GM19372 (cell line): ENCODE measurements around the gene TDP1.
"Not testable (repeated sequence)": the region's sequence is repeated elsewhere in the genome, so short reads cannot be mapped to it uniquely, and the experiment has no call there.

Experiments
- ATAC-seq: cut with Tn5 transposase; IDR thresholded peaks from one replicate; pipeline ENCODE4 v1.9.1; 2021; ENCODE audit warnings: mild to moderate bottlenecking, low read depth, moderate library complexity; ENCODE audit not compliant: unreplicated experiment

Gene TDP1

DNA sequence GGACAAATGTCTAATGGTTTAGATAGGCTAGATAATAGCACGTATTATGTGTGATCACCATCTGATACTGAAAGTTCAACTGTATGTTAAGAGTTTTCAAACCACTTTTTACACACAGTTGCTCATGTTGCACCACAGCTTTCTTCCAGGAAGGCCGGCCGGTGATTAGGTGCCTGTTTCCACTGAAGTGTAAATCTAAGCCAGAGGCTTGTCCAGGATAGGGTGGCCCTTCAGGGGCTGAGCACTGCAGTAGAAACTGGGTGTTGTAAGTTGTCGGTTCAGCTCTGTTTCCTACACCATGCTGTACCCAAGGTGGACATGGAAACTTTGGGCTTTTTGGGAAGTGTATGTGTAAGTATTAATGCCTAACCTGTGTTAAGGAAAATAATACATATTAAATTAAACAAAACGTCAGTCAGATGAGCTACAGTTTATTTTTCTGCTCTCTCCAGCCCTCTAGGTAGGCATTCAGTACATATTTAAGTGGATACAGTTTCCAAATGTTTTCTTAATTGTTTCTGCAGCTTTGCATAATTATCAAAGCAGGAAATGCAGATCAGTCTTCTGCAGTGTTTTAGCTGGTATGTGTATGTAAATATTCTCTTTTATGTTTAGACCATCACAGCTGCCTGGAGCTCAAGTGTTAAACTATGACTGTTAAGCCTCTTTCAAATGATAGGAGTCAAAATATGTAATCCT lies 30.9 kb downstream of the TDP1 start:
- ATAC-seq: no peak

DNA sequence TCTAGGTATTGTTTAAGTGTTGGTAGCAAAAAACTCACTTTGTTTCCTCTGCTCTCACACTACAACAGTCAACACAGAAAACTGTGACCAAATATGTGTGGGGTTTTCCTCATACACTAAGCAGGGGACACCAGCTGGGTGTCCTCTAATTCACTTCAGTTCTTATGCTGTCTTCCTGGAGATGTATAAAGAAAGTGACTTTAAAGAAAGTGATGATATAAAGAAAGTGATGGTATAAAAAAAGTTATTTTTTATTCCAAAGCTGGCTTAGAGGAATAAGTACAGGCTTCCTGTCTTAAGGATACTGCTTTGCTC lies 31.4 kb downstream of the TDP1 start:
- ATAC-seq: no peak

DNA sequence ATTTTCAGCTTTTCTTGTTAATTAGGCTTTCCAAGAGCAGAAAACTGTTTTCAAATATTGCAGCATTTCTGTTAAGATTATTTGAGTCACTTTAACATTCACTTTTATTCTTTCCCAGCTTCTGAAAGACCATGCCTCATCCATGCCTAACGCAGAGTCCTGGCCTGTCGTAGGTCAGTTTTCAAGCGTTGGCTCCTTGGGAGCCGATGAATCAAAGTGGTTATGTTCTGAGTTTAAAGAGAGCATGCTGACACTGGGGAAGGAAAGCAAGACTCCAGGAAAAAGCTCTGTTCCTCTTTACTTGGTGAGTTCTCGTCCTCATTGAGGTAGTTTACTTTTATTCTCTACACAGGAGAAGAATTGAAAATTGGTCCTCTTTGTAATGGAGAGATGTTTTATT lies 33.1 kb downstream of the TDP1 start:
- ATAC-seq: no peak

DNA sequence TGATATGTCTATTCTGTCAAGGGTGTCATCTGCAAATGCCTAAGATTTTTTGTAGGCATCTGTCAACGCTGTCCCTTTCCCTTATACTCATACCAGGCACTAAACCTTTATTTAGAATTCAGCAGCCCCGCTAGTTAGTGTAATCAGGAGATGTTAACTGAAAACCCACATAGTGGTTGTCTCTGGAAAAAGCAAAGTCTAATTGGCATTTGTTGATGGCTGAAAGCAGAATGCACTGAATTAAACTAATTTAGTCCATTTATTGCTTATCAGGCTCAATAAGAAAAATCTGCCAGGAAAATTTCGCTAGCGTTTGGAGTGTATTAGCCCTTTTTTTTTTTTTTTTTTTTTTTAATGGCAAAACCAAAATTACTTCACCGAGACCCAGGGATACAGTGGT lies 34.5 kb downstream of the TDP1 start:
- no peak for ATAC-seq

DNA sequence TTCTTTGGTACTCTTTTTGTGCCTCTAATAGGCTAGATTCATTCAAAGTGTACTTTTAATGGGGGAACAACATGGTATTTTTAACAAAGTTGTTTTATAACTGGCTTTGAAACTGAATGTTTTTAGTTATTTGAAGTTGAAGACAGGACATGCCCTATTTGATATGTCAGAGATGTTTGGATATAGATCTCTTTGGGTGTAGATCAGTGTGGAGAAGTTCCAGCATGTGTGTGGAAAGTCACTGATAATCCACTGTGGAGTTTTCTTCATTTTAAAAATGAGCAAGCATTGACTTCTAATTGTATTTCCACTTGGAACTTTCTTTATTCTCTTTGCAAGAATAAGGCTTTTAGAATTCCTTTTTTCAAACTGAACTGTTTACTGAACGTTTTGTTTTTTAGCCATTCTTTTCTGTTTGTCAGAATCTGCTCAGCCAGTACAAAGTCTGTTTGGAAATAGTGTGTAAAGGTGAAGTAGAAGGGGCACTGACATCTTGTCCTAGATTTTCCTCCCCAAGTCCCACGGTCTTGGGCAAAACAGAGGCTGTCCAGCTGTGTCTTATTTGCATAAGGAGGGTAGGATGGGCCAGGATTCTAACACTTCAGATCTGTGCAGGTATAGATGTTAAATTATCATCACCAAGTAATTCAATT lies 35.0 kb downstream of the TDP1 start:
- no peak for ATAC-seq

- no peak for ATAC-seq
Observed at GRCh38 chr14:89992273-89992672, 36.5 kb downstream of the TDP1 start.

DNA sequence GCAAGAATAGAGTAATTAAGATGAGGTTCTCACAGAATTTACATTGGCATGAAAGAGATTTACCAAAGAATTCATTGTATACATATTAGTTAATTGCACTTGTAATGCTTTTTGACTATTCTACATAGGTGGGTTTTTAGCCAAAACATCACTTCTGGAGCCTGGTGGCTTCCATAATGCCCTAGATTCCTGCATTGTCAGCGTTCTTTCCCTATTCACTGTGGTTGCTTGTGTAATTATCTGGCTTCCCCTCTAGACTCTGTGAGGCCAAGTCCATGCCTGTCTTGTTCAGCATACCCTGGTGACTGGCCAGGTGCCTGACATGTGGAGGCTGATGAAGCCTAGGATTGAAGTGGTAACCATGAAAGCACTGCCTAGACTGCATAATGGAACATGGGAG lies 41.2 kb downstream of the TDP1 start:
- ATAC-seq: no peak

DNA sequence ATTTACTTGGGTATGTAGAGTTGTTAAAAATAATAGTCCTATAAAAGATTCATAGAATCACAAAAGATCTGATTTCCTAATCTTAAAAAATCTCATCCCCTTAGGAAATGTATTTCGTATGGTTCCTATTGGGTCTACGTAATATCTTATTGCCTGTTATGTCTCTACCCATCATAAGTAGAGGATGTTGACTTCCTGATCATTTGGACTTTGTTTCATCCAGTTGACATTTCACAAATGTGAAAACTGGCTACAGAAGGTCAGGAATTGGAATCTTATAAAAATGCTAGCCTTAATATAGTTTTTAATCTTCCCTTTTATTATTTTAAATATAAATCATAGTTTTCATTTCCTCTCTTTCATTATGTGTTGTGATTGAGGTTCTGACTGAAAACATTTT lies 45.2 kb downstream of the TDP1 start:
- ATAC-seq: no peak

DNA sequence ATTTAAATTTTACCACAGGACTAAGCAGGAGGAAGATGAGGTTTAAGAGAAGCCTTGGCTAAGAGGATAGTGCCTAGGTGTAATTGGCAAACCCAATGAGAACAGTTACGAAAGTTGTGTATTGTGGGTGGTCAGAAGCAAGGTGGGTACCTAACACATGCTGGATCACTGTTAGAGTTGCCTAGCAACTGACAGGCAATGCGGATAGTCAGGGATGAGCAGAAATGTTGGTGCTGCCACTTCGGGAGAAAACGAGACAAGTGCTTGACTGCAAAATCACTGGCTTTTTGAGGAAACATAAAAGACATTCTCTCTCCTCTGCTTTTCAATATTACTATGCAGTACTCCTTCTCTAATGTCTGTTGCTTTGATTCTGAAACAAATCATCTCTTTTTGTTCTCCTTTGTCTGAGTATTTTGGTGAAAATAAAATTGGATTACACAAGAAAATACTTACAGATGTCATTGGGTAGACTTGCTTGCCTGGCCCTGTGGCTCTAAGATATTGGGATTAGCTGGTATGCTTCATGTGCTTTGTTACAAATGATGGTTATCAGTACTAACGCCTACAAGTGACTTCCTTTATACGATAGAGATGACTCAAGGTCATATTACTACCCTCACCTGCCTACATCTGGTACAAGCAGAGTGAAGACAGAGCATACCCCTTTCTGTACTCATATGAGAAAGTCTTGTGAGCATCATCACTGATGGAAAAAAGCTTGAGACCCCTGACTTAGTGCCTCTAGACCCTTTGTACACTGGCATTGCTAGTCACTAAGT lies 48.0 kb downstream of the TDP1 start:
- ATAC-seq: no peak

DNA sequence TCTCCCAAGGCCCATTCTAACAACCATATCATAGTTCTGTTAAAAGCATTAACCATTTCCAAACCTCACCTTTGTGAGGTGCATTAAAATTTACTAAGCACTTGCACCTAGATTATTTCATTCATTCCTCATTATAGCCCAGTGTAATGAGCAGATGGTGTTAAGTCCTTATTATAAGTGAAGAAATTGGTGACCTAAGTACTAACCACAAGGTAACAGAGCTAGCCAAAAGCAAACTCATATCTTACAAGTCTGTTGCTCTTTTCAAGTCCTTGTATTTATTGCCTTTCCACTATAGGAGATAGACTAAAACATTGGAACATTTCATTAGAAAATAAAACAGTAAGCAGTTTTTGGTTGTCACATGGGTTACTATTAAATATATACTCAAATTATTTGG lies 49.7 kb downstream of the TDP1 start:
- no peak for ATAC-seq

DNA sequence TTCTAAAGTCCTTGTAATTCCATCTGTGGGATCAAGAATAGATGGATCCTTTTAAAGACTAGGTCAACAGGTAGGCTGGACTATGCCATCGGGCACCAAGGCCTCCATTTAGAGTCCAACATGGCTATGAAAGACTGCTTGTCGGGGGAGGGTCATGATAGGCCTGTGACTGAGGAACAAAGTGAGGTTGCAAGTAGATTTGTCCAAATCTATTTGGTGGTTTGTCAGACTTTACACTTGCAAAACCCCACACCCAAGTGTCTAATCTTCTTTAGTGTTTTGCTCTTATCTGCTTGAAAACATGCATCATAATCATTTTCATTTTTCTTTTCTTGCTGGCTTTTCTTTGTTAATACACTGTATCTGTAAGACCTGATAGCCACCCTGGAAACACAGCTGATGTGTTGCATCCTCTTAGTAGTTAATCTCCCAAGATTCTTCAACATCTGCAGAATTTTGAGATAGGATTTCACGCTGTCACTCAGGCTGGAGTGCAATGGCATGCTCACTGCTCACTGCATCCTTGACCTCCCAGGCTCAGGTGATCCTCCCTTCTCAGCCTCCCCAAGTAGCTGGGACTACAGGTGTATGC lies 50.3 kb downstream of the TDP1 start:
- no peak for ATAC-seq

GRCh38 chr14:90017371-90017770 lies 61.6 kb downstream of the TDP1 start:
- ATAC-seq: no peak

DNA sequence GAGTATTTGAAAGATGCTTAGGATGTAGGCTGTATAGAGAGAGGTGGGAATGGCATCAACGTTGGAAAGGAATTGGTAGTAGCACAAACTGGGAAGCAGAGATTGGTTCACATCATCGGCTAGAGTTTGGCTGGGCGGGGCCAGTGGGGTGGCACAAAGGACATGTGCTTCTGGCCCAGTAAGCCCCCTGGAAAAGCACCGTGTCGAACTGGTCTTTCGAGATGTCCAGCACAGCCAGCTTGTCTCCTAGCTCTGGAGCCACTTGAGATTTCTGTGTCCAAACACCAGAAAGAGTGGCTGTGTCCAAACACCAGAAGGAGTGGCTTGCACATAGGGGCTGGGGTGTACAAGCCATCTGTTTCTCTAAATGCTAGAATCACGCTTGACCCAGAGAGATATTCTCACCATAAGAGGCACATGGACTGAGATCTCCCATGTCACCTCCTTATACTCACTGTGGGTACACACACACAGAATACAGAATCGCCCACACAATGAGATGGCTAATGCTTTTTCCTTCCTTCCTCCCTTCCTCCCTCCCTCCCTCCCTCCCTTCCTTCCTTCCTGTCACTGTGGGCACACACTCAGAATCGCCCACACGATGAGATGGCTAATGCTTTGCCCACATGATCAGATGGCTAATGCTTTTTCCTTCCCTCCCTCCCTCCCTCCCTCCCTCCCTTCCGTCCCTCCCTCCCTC lies 64.2 kb downstream of the TDP1 start:
- no peak for ATAC-seq

GRCh38 chr14:90023176-90023896 lies 67.6 kb downstream of the TDP1 start:
- no peak for ATAC-seq

GRCh38 chr14:90024910-90025309 lies 69.2 kb downstream of the TDP1 start:
- no peak for ATAC-seq

DNA sequence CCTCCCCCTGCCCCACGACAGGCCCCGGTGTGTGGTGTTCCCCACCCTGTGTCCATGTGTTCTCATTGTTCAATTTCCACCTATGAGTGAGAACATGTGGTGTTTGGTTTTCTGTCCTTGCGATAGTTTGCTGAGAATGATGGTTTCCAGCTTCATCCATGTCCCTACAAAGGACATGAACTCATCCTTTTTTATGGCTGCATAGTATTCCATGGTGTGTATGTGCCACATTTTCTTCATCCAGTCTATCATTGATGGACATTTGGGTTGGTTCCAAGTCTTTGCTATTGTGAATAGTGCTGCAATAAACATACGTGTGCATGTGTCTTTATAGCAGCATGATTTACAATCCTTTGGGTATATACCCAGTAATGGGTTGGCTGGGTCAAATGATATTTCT lies 70.9 kb downstream of the TDP1 start:
- ATAC-seq: not testable (repeated sequence)

DNA sequence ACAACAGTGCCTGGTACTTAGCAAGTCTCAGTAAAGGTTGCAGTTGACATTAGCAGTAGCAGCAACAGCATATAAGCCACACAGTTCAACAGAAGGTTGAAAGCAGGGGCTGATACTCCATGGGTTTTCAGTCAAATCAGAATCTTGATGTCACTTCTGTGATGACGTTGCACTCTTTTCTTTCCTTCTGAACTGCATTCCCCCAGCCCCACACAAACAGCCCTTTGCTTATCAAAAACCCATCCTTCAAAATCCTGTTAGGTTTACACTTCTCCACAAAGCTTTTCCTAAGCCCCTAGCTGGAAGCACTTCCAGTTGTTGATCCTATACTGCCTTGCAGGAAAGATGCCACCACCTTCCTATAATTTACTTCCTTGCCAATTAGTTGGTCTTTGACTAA lies 72.1 kb downstream of the TDP1 start:
- no peak for ATAC-seq

- ATAC-seq: no peak
Observed at GRCh38 chr14:90034156-90034555, 78.4 kb downstream of the TDP1 start.

- ATAC-seq: no peak
Observed at GRCh38 chr14:90034835-90035525, 79.3 kb downstream of the TDP1 start.
